ENCODE measurements around the gene TRIO.

The TRIO gene

GRCh38 chr5:14421851-14422250 lies 278.7 kb downstream of the TRIO start:
- Histone ChIP-seq H3K79me2 (ENCODE audit: insufficient read depth, low read length) (no peaks in the 10 kb centered on the region), H3K27me3 (ENCODE audit: low read length) (no peaks in the 10 kb centered on the region), H3K27ac (ENCODE audit: low read depth, low read length) (no peak overlapping the region), H2AFZ (ENCODE audit: low read depth, low read length, severe bottlenecking) (no peak overlapping the region), H3K36me3 (ENCODE audit: low read length) (no peaks in the 10 kb centered on the region), H3F3A (ENCODE audit: insufficient read depth) (no peaks in the 10 kb centered on the region), H3K4me2 (ENCODE audit: low read depth, low read length, poor library complexity, severe bottlenecking) (no peak overlapping the region), H3K9me2 (replicated peaks; ENCODE audit: insufficient read depth, low read length) (no peaks in the 10 kb centered on the region), H4K20me1 (ENCODE audit: low read depth, low read length) (no peaks in the 10 kb centered on the region), H3K9ac (ENCODE audit: low read length) (no peak overlapping the region), H3K9me3 (ENCODE audit: insufficient read depth, low read length) (no peaks in the 10 kb centered on the region), H3K4me3 (ENCODE audit: insufficient read depth, low read length, poor library complexity, severe bottlenecking) (no peak overlapping the region)
- no peak for TF ChIP-seq EZH2phosphoT487 (conservative IDR thresholded peaks at IDR 0.05; ENCODE audit: low read length)
- no peak for TF ChIP-seq CTCF (IDR thresholded peaks at IDR 0.05; ENCODE audit: insufficient read depth, low read length, poor library complexity, severe bottlenecking)

GRCh38 chr5:14424011-14424685 lies 281.0 kb downstream of the TRIO start:
- H3K79me2 ChIP-seq (ENCODE audit: insufficient read depth, low read length) = no peaks in the 10 kb centered on the region
- no peaks in the 10 kb centered on the region for H3F3A ChIP-seq (ENCODE audit: insufficient read depth)

GRCh38 chr5:14425559-14425958 lies 282.4 kb downstream of the TRIO start:
- no peaks in the 10 kb centered on the region for H3K36me3 ChIP-seq (ENCODE audit: low read length)
- H3F3A ChIP-seq (ENCODE audit: insufficient read depth) = no peaks in the 10 kb centered on the region
- no peak for TF ChIP-seq EZH2phosphoT487 (conservative IDR thresholded peaks at IDR 0.05; ENCODE audit: low read length)
- TF ChIP-seq CTCF (IDR thresholded peaks at IDR 0.05; ENCODE audit: insufficient read depth, low read length, poor library complexity, severe bottlenecking) = no peak
- no peak overlapping the region for H2AFZ ChIP-seq (ENCODE audit: low read depth, low read length, severe bottlenecking)
- H3K27ac ChIP-seq (ENCODE audit: low read depth, low read length) = no peak overlapping the region
- no peak overlapping the region for H3K4me3 ChIP-seq (ENCODE audit: insufficient read depth, low read length, poor library complexity, severe bottlenecking)
- H3K9me3 ChIP-seq (ENCODE audit: insufficient read depth, low read length) = no peaks in the 10 kb centered on the region
- H3K27me3 ChIP-seq (ENCODE audit: low read length) = no peaks in the 10 kb centered on the region
- H3K79me2 ChIP-seq (ENCODE audit: insufficient read depth, low read length) = no peaks in the 10 kb centered on the region
- H3K4me2 ChIP-seq (ENCODE audit: low read depth, low read length, poor library complexity, severe bottlenecking) = no peak overlapping the region
- H3K9me2 ChIP-seq (replicated peaks; ENCODE audit: insufficient read depth, low read length) = no peaks in the 10 kb centered on the region
- H4K20me1 ChIP-seq (ENCODE audit: low read depth, low read length) = no peaks in the 10 kb centered on the region
- no peak overlapping the region for H3K9ac ChIP-seq (ENCODE audit: low read length)

More at GRCh38 chr5:14424011-14424685, 281.0 kb downstream of the TRIO start:
- no peak overlapping the region for H3K4me3 ChIP-seq (ENCODE audit: insufficient read depth, low read length, poor library complexity, severe bottlenecking)
- TF ChIP-seq EZH2phosphoT487 (conservative IDR thresholded peaks at IDR 0.05; ENCODE audit: low read length) (no peak), CTCF (IDR thresholded peaks at IDR 0.05; ENCODE audit: insufficient read depth, low read length, poor library complexity, severe bottlenecking) (no peak)
- no peak overlapping the region for H3K9ac ChIP-seq (ENCODE audit: low read length)
- no peaks in the 10 kb centered on the region for H3K27me3 ChIP-seq (ENCODE audit: low read length)
- no peak overlapping the region for H2AFZ ChIP-seq (ENCODE audit: low read depth, low read length, severe bottlenecking)
- H3K36me3 ChIP-seq (ENCODE audit: low read length) = no peaks in the 10 kb centered on the region
- H3K27ac ChIP-seq (ENCODE audit: low read depth, low read length) = no peak overlapping the region
- no peaks in the 10 kb centered on the region for H3K9me3 ChIP-seq (ENCODE audit: insufficient read depth, low read length)
- no peaks in the 10 kb centered on the region for H4K20me1 ChIP-seq (ENCODE audit: low read depth, low read length)
- H3K4me2 ChIP-seq (ENCODE audit: low read depth, low read length, poor library complexity, severe bottlenecking) = no peak overlapping the region
- H3K9me2 ChIP-seq (replicated peaks; ENCODE audit: insufficient read depth, low read length) = no peaks in the 10 kb centered on the region
